Measurements from ENCODE around the gene ATP11B. TPM values are rescaled to one million over a fixed set of nuclear protein-coding genes. Genes with fewer than 3 reads are reported as not detected.

Gene ATP11B
- total RNA-seq, 2 experiments from 2014 or later, result 139 to 143 TPM

DNA sequence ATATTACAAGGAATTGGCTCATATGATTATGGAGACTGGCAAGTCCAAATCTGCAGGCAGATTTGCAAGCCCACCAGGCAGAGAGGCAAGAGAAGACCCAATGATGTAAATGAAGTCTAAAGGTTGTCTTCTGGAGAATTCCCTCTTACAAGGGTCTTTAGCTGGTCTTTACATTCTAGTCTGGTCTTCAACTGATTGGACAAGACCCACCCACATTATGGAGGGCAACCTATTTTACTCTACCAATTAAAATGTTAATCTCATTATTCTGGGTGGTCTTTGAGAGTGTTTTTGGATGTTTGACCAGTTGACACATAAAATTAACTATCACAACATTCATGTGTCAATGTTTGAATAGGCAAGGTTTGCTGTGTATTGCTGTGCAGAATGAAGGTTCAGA lies 28.0 kb upstream of the ATP11B start:
- TF ChIP-seq, protein P1, sequence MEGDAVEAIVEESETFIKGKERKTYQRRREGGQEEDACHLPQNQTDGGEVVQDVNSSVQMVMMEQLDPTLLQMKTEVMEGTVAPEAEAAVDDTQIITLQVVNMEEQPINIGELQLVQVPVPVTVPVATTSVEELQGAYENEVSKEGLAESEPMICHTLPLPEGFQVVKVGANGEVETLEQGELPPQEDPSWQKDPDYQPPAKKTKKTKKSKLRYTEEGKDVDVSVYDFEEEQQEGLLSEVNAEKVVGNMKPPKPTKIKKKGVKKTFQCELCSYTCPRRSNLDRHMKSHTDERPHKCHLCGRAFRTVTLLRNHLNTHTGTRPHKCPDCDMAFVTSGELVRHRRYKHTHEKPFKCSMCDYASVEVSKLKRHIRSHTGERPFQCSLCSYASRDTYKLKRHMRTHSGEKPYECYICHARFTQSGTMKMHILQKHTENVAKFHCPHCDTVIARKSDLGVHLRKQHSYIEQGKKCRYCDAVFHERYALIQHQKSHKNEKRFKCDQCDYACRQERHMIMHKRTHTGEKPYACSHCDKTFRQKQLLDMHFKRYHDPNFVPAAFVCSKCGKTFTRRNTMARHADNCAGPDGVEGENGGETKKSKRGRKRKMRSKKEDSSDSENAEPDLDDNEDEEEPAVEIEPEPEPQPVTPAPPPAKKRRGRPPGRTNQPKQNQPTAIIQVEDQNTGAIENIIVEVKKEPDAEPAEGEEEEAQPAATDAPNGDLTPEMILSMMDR (IDR thresholded peaks at IDR 0.05), result no peak
- no peaks in the 10 kb centered on the region for H3K9me3 Mint-ChIP-seq
- Histone ChIP-seq H3K27me3 (ENCODE audit: control insufficient read depth in 1 of 2, insufficient read depth in 2 of 2, low read length in 2 of 2) (peaks cover 0 to 2% of the 10 kb centered on the region in 2 experiments), H3K4me1 (ENCODE audit: insufficient read depth, low read length) (no peaks in the 10 kb centered on the region), H3K4me3 (ENCODE audit: low read length) (no peak overlapping the region), H3K27ac (ENCODE audit: low read depth in 1 of 2, low read length in 2 of 2) (no peak overlapping the region), H3K36me3 (ENCODE audit: insufficient read depth, low read length) (no peaks in the 10 kb centered on the region), H3K9me3 (ENCODE audit: control insufficient read depth in 1 of 2, insufficient read depth in 1 of 2, low read length in 2 of 2) (no peaks in the 10 kb centered on the region)
- peaks cover 11% of the 10 kb centered on the region for H3K27me3 Mint-ChIP-seq
- ATAC-seq (ENCODE audit: poor library complexity) (no peak), DNase-seq (no peak)
- H3K27ac Mint-ChIP-seq, result no peak overlapping the region
- POLR2A ChIA-PET, result no interaction called here
- CTCF ChIA-PET, result no interaction called here
- intact Hi-C loops (cut with DNase I, micrococcal nuclease), result no loop called here
- no peak overlapping the region for H3K4me3 Mint-ChIP-seq
- H3K36me3 Mint-ChIP-seq (ENCODE audit: low read depth), result no peaks in the 10 kb centered on the region
- H3K4me1 Mint-ChIP-seq (ENCODE audit: low read depth), result no peaks in the 10 kb centered on the region

DNA sequence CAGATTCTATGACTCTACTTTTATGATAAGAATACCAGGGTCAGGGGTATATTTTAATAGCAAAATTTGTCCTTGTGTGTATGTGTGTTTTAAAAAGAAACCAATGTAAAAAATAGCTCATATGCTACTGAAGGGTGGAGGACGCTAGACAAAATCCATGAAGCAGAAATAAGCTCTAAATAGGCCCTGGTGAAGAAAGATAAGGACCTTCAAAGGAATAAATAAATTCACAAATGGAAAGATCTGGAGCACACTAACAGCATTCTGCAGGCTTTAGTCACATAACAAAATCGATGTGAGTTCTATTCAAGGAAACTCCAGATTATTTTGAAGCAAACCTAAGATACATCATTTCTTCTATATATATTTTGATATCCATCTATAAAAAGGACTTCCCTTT lies 27.2 kb upstream of the ATP11B start:
- Histone ChIP-seq H3K36me3 (ENCODE audit: insufficient read depth, low read length) (no peaks in the 10 kb centered on the region), H3K27me3 (ENCODE audit: control insufficient read depth in 1 of 2, insufficient read depth in 2 of 2, low read length in 2 of 2) (peaks cover 0 to 2% of the 10 kb centered on the region in 2 experiments), H3K9me3 (ENCODE audit: control insufficient read depth in 1 of 2, insufficient read depth in 1 of 2, low read length in 2 of 2) (no peaks in the 10 kb centered on the region), H3K4me1 (ENCODE audit: insufficient read depth, low read length) (no peaks in the 10 kb centered on the region), H3K27ac (ENCODE audit: low read depth in 1 of 2, low read length in 2 of 2) (no peak overlapping the region), H3K4me3 (ENCODE audit: low read length) (no peak overlapping the region)
- DNase-seq, result no peak
- CTCF ChIA-PET, result interaction anchor here (1.3 kb wide), 1 partner anchor 20 kb away, joined by 3 read pairs; no protein-coding TSS in a partner anchor
- H3K36me3 Mint-ChIP-seq (ENCODE audit: low read depth), result no peaks in the 10 kb centered on the region
- POLR2A ChIA-PET, result no interaction called here
- no peaks in the 10 kb centered on the region for H3K4me1 Mint-ChIP-seq (ENCODE audit: low read depth)
- H3K4me3 Mint-ChIP-seq, result no peak overlapping the region
- H3K9me3 Mint-ChIP-seq, result no peaks in the 10 kb centered on the region
- ATAC-seq (ENCODE audit: poor library complexity), result no peak
- H3K27me3 Mint-ChIP-seq, result peaks cover 11% of the 10 kb centered on the region
- no peak overlapping the region for H3K27ac Mint-ChIP-seq
- intact Hi-C loops (cut with DNase I, micrococcal nuclease), result no loop called here
- TF ChIP-seq, protein P1 (IDR thresholded peaks at IDR 0.05), result no peak

DNA sequence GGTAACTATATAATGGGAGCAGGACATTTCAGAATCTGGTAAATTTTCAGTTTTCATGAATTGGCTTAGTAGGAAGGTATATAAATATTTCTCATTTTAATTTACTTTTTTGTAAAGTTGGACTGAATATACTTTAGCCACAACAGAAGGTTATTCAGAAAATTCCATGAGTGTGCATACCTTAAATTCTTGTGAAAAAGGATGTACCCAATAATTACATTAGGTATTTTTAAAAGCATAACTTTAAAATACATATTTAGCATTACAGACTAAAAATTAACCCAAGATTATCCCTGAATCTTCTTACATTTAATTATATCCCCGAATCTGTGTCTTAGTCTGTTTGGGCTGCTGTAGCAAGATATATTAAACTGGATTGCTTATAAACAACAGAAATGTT lies 24.9 kb upstream of the ATP11B start:
- DNase-seq, result no peak
- ATAC-seq (ENCODE audit: poor library complexity), result no peak
- ChIA-PET POLR2A (no interaction called here), CTCF (no interaction called here)
- Mint-ChIP-seq H3K36me3 (ENCODE audit: low read depth) (no peaks in the 10 kb centered on the region), H3K4me1 (ENCODE audit: low read depth) (no peaks in the 10 kb centered on the region), H3K4me3 (no peak overlapping the region), H3K27ac (no peak overlapping the region), H3K9me3 (no peaks in the 10 kb centered on the region), H3K27me3 (peaks cover 6% of the 10 kb centered on the region)
- H3K4me1 ChIP-seq (ENCODE audit: insufficient read depth, low read length), result no peaks in the 10 kb centered on the region
- peaks cover 0 to 2% of the 10 kb centered on the region in 2 experiments for H3K27me3 ChIP-seq (ENCODE audit: control insufficient read depth in 1 of 2, insufficient read depth in 2 of 2, low read length in 2 of 2)
- no peaks in the 10 kb centered on the region for H3K36me3 ChIP-seq (ENCODE audit: insufficient read depth, low read length)
- intact Hi-C loops (cut with DNase I, micrococcal nuclease), result no loop called here
- no peak overlapping the region for H3K4me3 ChIP-seq (ENCODE audit: low read length)
- no peak overlapping the region for H3K27ac ChIP-seq (ENCODE audit: low read depth in 1 of 2, low read length in 2 of 2)
- H3K9me3 ChIP-seq (ENCODE audit: control insufficient read depth in 1 of 2, insufficient read depth in 1 of 2, low read length in 2 of 2), result no peaks in the 10 kb centered on the region
- TF ChIP-seq, protein P1 (IDR thresholded peaks at IDR 0.05), result no peak
